Measurements from ENCODE around the gene ZNF605. TPM values are rescaled to one million over a fixed set of nuclear protein-coding genes. Genes with fewer than 3 reads are reported as not detected.
"Not testable (repeated sequence)": the region's sequence is repeated elsewhere in the genome, so short reads cannot be mapped to it uniquely, and the experiment has no call there.

Gene ZNF605
- total RNA-seq, 1 donor from 2014 or later = 28.8 TPM

DNA sequence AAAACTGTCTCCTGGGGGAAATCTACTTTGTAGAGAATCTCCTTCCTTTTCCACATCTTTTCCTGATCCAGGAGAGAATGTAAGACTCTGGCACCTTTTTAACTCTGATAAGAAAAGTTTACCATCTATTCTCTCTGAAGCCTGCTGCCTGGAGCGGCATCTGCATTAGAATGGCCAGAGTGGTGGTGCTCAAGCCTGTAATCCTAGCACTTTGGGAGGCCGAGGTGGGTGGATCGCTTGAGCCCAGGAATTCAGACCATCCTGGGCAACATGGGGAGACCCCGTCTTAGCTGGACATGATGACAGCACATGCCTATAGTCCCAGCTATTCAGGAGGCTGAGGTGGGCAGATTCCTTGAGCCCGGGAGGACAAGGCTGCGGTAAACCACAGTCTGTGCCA is 67.3 kb downstream of the ZNF605 start:
- Mint-ChIP-seq H3K4me1 (ENCODE audit: low read depth) (peaks cover 4% of the 10 kb centered on the region), H3K27me3 (peaks cover 20% of the 10 kb centered on the region), H3K4me3 (ENCODE audit: low read depth) (peak overlapping the region; percentile 61), H3K9me3 (ENCODE audit: low read depth) (peaks cover 4% of the 10 kb centered on the region), H3K27ac (no peak overlapping the region), H3K36me3 (ENCODE audit: insufficient read depth) (peaks cover 9% of the 10 kb centered on the region)
- no peak for DNase-seq (ENCODE audit: low spot score, unreplicated experiment)
- TF ChIP-seq, protein P1, sequence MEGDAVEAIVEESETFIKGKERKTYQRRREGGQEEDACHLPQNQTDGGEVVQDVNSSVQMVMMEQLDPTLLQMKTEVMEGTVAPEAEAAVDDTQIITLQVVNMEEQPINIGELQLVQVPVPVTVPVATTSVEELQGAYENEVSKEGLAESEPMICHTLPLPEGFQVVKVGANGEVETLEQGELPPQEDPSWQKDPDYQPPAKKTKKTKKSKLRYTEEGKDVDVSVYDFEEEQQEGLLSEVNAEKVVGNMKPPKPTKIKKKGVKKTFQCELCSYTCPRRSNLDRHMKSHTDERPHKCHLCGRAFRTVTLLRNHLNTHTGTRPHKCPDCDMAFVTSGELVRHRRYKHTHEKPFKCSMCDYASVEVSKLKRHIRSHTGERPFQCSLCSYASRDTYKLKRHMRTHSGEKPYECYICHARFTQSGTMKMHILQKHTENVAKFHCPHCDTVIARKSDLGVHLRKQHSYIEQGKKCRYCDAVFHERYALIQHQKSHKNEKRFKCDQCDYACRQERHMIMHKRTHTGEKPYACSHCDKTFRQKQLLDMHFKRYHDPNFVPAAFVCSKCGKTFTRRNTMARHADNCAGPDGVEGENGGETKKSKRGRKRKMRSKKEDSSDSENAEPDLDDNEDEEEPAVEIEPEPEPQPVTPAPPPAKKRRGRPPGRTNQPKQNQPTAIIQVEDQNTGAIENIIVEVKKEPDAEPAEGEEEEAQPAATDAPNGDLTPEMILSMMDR (IDR thresholded peaks at IDR 0.05; ENCODE audit: unreplicated experiment) = no peak

DNA sequence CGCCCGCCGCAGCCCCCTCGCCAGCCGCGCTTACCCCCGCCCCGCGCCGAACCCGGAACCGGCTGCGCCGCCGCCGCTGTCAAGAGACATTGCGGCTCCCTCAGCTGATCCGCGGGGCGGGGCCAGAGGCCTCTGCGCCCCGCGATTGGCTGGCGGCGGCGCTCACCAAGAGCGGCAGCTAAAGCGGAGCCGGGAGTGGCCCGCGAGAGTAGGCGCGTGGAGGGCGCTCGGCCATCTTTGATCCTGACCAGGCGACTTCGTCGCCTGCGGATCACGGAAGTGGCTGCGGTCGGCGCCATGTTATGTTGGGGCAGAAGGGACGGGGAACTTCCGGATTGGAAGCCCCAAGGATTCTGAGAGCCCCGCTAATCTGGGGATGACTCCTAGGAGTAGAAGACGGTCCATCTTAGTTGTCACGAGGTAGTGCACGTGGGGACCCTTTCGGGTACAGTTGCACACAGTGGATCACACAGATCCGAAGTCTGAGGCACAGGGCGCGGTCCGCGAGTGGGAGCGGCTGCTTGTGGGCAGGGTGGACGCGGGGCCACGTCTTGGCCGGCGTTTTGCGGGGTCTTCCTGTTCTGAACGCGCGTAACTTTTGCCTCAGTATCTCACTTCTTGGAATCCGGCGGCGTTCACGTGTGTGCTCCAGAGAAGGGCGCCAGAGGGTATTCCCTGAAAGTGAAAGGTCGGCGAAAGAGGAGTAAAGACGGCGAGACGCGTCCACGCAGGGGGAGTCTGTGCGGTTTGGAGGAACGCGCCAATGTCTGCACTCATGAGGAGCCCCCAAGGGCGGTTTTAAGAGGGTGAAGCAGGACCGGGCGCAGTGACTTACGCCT is 68.4 kb downstream of the ZNF605 start, which contains the start of gene CHFR:
CHFR (minus strand) TSS at position 93 of the 839 bp plus-strand sequence. CDS start 277 bp downstream, outside the sequence.
- Mint-ChIP-seq H3K4me1 (ENCODE audit: low read depth) (peaks cover 4% of the 10 kb centered on the region), H3K36me3 (ENCODE audit: insufficient read depth) (peaks cover 9% of the 10 kb centered on the region), H3K4me3 (ENCODE audit: low read depth) (peak within 1 kb of the TSS; percentile 99), H3K27me3 (peaks cover 20% of the 10 kb centered on the region), H3K9me3 (ENCODE audit: low read depth) (peaks cover 4% of the 10 kb centered on the region), H3K27ac (peak within 1 kb of the TSS; percentile 99)
- TF ChIP-seq, protein P1 (IDR thresholded peaks at IDR 0.05; ENCODE audit: unreplicated experiment) = no peak
- peak; percentile 86 for DNase-seq (ENCODE audit: low spot score, unreplicated experiment)

DNA sequence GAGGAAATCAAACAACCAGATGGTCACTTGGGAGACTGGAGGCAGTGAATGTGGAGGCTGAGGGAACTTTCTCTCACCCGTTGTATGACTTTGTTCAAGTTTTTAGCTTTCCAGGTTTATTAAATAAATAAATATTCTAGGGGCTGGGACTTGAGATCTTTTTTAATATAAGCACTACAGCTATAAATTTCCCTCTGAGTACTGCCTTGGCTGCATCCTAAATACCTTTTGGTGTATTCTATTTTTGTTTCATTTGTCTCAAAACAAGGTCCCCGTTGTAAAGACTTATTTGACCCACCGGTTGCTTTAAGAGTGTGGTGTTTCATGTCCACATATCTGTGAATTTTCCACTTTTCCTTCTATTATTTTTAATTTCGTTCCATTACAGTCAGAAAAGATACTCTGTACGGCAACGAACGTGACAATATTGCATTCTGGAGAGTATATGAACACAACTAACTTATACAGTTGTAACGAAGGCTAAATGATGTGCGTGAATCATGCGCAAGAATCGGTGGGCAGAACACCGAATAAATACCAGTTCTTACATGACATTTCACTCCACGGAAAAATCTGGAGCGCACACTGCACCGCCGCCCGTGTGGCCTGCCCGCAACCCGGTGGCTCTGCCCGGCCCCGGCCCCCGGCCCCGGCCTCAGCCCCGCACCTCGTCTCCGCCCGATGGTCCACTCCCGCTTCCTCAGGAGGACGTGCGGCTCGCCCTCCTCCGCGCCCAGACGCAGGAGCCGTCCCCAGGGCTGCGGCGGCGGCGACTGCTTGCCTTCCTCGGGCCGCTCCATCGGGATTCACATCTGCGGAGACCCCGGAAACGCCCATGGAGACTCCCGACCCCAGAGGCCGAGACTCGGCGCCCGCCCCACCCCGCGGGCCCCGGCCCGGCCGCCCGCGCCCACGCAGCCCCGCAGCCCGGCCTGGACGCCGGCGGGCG is 69.3 kb downstream of the ZNF605 start:
- H3K27ac Mint-ChIP-seq = peak overlapping the region; percentile 74

DNA sequence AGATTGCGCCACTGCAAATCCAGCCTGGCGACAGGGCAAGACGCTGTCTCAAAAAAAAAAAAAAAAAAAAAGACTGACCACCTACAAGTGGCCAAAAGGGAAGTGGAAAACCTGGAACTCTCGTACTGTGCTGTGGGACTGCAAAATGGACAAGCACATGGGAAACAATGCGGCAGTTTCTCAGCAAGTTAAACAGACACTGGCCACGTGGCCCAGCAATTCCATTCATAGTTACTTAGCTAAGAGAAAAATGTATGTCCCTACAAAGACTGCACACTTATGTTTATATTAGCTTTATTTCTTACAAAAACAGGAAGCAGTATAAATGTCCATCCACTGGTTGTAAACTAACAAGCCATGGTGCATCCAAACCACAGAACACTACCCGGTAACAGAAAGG is 74.3 kb downstream of the ZNF605 start:
- no peak overlapping the region for H3K27ac Mint-ChIP-seq
- TF ChIP-seq, protein P1 (IDR thresholded peaks at IDR 0.05; ENCODE audit: unreplicated experiment) = no peak
- DNase-seq (ENCODE audit: low spot score, unreplicated experiment) = no peak
- peaks cover 15% of the 10 kb centered on the region for H3K36me3 Mint-ChIP-seq (ENCODE audit: insufficient read depth)
- no peaks in the 10 kb centered on the region for H3K4me1 Mint-ChIP-seq (ENCODE audit: low read depth)
- no peaks in the 10 kb centered on the region for H3K27me3 Mint-ChIP-seq
- peaks cover 4% of the 10 kb centered on the region for H3K9me3 Mint-ChIP-seq (ENCODE audit: low read depth)
- H3K4me3 Mint-ChIP-seq (ENCODE audit: low read depth) = no peak overlapping the region

More for the DNA sequence above, 69.3 kb downstream of the ZNF605 start:
- Mint-ChIP-seq H3K4me1 (ENCODE audit: low read depth) (peaks cover 4% of the 10 kb centered on the region), H3K27me3 (peaks cover 20% of the 10 kb centered on the region), H3K9me3 (ENCODE audit: low read depth) (peaks cover 4% of the 10 kb centered on the region), H3K36me3 (ENCODE audit: insufficient read depth) (peaks cover 9% of the 10 kb centered on the region), H3K4me3 (ENCODE audit: low read depth) (peak overlapping the region; percentile 99)
- peak; percentile 42 for DNase-seq (ENCODE audit: low spot score, unreplicated experiment)
- TF ChIP-seq, protein P1 (IDR thresholded peaks at IDR 0.05; ENCODE audit: unreplicated experiment) = no peak

DNA sequence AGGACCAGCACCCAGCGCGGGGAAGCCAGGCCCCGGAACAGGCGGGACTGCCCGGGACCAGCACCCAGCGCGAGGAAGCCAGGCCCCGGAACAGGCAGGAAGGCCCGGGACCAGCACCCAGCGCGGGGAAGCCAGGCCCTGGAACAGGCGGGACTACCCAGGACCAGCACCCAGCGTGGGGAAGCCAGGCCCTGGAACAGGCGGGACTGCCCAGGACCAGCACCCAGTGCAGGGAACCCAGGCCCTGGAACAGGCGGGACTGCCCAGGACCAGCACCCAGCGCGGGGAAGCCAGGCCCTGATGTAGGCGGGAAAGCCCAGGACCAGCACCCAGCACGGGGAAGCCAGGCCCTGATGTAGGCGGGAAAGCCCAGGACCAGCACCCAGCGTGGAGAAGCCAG is 81.5 kb downstream of the ZNF605 start:
- DNase-seq (ENCODE audit: low spot score, unreplicated experiment); H3K27me3 Mint-ChIP-seq; H3K4me3 Mint-ChIP-seq (ENCODE audit: low read depth); H3K4me1 Mint-ChIP-seq (ENCODE audit: low read depth); H3K9me3 Mint-ChIP-seq (ENCODE audit: low read depth); H3K27ac Mint-ChIP-seq: not testable (repeated sequence)
- peaks cover 14% of the 10 kb centered on the region for H3K36me3 Mint-ChIP-seq (ENCODE audit: insufficient read depth)
